ENCODE data around the gene UBE2E1.
A peak's percentile ranks its signal among the peaks of the same experiment; 100 is the strongest.

The UBE2E1 gene

DNA sequence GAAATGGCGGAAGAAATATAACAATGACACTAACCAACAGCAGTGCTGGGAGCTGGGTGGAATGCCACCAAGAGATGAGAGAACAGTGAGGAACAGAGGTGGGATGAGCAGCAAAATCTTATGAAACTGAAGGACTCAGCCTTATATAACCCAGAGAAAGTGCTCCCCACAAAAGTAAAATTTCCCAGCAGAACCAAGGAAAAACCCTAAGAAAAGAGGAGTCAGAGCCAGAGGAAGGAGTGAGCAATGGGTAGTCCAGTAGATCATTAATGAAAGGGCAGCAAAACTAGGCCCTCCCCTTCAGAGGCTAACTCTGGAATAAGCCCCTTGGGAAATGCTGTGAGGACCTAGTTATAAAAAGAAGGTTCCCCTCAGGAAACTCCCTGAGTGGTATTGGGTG lies 24.7 kb upstream of the UBE2E1 start:
- no peak overlapping the region for H3K27ac Mint-ChIP-seq
- no peak overlapping the region for H3K4me3 Mint-ChIP-seq
- DNase-seq (ENCODE audit: low spot score in 2 of 2): no peak
- no peak for ATAC-seq
- no peaks in the 10 kb centered on the region for H3K9me3 Mint-ChIP-seq
- no peaks in the 10 kb centered on the region for H3K36me3 Mint-ChIP-seq
- H3K4me1 Mint-ChIP-seq: no peaks in the 10 kb centered on the region

DNA sequence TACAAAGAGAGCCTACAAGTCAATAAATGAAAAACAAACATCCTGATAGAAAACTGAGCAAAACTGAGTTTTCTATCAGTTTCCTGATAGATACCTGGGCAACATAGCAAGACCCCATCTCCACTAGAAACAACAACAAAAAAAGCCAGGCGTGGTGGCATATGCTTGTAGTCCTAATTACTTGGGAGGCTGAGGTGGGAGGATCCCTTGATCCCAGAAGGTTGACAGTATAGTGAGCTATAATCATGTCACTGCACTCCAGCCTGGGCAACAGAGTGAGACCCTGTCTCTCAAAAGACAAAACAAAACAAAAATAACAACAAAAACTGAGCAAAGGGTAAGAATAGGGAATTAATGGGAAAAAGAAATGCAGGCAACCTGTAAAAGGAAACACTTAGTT lies 23.9 kb upstream of the UBE2E1 start:
- Mint-ChIP-seq H3K36me3 (no peaks in the 10 kb centered on the region), H3K4me1 (no peaks in the 10 kb centered on the region), H3K9me3 (no peaks in the 10 kb centered on the region), H3K27ac (no peak overlapping the region), H3K4me3 (no peak overlapping the region)
- DNase-seq (ENCODE audit: low spot score in 2 of 2): no peak
- no peak for ATAC-seq

DNA sequence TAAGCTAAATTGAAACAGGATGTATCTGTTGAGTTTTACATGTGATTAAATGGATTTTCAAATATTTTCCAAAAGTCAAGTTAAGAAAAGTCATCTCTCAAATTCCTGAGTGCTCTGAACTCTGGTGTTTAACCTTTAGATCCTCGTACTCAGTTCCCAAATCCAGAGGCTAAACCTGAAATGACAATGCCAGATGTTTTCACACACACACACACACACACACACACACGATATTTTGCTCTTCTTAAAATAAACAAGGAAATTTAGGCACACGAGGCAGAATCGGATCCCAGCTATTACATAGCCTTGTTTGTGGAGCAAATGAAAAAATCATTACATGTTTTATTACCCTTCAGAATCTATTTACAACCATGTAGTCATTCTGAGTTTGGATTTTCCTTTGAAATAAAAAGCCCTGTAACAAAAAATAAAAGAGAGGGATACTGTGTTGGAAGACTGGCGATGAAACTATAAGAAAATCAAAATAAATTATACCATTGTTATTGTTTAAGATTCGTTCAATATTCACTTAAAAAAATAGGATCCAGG lies 20.6 kb upstream of the UBE2E1 start:
- no peak overlapping the region for H3K27ac Mint-ChIP-seq
- no peak overlapping the region for H3K4me3 Mint-ChIP-seq
- no peaks in the 10 kb centered on the region for H3K9me3 Mint-ChIP-seq

DNA sequence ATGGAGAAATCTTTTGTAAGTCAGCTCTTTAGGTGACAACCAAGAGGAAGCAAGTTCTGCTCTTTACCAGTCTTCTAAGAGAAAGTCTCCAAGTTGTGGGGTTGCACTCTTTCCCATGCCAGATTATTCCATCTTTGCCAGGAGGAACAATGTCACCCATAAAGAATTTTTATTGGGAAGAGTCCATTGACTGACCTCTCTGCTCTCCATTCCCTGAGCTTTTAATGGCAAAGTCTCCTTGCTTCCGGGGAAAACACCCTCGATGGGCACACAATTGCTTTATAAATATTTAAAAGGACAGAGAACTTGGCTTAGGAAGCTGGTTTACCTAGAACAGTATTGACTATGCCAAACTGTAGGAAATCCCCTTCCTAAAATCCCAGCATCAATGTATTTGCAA lies 19.9 kb upstream of the UBE2E1 start:
- H3K36me3 Mint-ChIP-seq: no peaks in the 10 kb centered on the region
- no peaks in the 10 kb centered on the region for H3K4me1 Mint-ChIP-seq
- no peak for ATAC-seq
- H3K9me3 Mint-ChIP-seq: no peaks in the 10 kb centered on the region
- H3K27ac Mint-ChIP-seq: no peak overlapping the region
- H3K4me3 Mint-ChIP-seq: no peak overlapping the region
- no peak for DNase-seq (ENCODE audit: low spot score in 2 of 2)

More for the DNA sequence above, 20.6 kb upstream of the UBE2E1 start:
- ATAC-seq (no peak), DNase-seq (ENCODE audit: low spot score in 2 of 2) (no peak)
- H3K4me1 Mint-ChIP-seq: no peaks in the 10 kb centered on the region
- H3K36me3 Mint-ChIP-seq: no peaks in the 10 kb centered on the region

DNA sequence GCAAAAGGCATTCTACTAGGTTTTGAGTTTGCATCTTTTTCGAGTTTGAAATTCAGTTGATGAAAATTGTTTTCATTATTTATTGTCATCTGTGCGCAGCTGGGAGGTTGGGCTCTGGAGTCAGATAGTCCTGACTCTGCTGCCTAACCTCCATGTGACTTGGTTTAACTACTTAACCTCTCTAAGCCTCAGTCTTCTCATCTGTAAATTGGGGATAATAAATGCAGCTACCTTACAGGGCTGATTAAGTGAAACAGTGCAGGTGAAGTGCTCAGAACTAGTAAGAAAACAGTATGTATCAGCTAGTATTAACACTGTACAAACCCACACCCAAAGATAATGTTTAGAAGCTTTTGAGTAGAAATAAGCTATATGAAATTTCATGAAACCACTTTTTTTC lies 14.1 kb upstream of the UBE2E1 start:
- Mint-ChIP-seq H3K4me1 (no peaks in the 10 kb centered on the region), H3K4me3 (no peak overlapping the region), H3K36me3 (no peaks in the 10 kb centered on the region), H3K9me3 (no peaks in the 10 kb centered on the region), H3K27ac (no peak overlapping the region)
- DNase-seq (ENCODE audit: low spot score in 2 of 2) (no peak), ATAC-seq (no peak)

DNA sequence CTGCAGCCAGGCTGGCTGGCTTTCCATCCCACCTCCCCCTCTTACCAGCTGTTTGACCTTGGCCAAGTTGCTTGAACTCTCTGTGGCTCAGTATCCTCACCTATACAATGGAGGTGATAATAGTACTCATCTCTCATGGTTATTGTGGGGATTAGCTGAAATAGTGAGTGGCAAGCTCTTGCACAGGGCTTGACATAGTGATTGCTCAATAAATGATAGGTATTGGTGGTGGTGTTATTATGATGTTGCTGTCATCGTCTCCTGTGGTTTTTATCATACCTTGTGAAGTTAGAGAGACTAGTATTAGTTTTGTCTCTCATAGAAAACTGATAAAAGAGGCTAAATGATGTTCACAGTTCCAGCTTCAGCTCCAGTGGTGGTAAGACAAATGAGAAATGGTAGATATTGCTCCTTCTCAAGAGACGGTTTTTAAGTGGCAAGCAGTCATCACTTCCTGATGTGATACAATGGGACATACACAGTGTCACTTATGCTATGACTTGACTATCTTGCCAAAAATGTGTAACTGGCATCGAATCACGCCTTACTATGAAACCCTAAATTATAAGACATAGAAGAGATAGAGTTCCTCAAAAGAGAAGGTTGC lies 12.1 kb upstream of the UBE2E1 start:
- Mint-ChIP-seq H3K4me3 (no peak overlapping the region), H3K4me1 (no peaks in the 10 kb centered on the region), H3K36me3 (no peaks in the 10 kb centered on the region), H3K27ac (no peak overlapping the region), H3K9me3 (no peaks in the 10 kb centered on the region)
- peak; percentile 82 for ATAC-seq
- DNase-seq (ENCODE audit: low spot score in 2 of 2): no peak

DNA sequence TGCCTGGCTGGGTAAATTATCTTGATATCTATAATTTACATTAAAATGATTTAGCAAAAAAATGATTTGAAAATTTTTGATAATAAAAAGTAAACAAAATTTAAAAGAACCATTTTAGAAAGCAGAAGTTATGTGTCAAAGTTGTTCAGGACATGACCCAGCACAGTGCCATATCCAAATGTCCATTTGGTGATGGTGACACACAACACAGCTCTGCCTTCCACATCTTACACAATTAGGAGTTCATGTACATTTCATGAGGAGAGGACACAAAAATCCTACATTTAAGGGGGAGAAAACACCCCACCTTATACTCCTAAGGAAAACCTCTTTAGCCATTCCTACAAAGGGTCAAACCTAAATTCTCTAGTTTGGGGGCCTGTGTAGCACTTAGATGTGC lies 10.7 kb upstream of the UBE2E1 start:
- ATAC-seq (no peak), DNase-seq (ENCODE audit: low spot score in 2 of 2) (no peak)
- Mint-ChIP-seq H3K4me1 (no peaks in the 10 kb centered on the region), H3K9me3 (no peaks in the 10 kb centered on the region), H3K27ac (no peak overlapping the region), H3K36me3 (no peaks in the 10 kb centered on the region), H3K4me3 (no peak overlapping the region)

DNA sequence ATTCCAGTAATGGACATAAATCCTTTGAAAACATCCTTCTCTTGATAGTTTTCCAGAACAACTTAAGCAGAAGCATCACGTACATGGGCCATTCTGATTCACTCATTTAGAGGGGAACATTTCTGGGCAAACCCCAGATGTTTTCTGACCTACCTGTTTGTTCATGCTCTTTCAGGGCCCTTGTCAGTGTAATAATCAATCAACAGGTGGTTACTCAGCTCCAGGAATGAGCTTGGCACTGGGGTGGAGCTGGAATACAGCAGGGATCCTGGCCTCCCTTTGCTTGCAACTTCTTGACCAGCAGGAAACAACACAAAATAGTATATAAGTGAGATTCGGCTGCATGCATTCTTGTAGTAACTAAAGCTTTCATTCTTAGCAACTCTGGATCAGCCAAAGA lies 9.2 kb upstream of the UBE2E1 start:
- ATAC-seq (no peak), DNase-seq (ENCODE audit: low spot score in 2 of 2) (no peak)
- Mint-ChIP-seq H3K4me1 (no peaks in the 10 kb centered on the region), H3K9me3 (no peaks in the 10 kb centered on the region), H3K27ac (no peak overlapping the region), H3K4me3 (no peak overlapping the region), H3K36me3 (no peaks in the 10 kb centered on the region)

DNA sequence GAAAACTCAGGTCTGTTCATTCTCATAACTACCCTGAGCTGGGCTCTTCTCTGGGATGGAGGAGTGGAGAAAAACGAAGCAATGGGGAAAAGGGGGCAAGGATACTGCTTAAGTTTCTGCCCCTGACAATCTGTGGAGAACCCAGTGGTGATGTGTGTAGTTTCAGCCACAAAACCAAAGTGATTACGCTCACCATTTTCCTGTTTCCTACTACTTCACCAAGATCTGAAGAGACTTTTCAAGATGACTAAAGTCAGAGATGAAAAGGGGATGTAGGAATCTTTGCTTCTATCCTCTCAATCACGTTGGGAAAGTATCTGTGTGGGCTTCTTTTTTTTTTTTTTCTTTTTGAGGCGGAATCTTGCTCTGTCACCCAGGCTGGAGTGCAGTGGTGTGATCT lies 8.3 kb upstream of the UBE2E1 start:
- Mint-ChIP-seq H3K4me3 (no peak overlapping the region), H3K27ac (no peak overlapping the region), H3K36me3 (no peaks in the 10 kb centered on the region), H3K9me3 (no peaks in the 10 kb centered on the region), H3K4me1 (no peaks in the 10 kb centered on the region)
- no peak for DNase-seq (ENCODE audit: low spot score in 2 of 2)
- ATAC-seq: peak; percentile 76

DNA sequence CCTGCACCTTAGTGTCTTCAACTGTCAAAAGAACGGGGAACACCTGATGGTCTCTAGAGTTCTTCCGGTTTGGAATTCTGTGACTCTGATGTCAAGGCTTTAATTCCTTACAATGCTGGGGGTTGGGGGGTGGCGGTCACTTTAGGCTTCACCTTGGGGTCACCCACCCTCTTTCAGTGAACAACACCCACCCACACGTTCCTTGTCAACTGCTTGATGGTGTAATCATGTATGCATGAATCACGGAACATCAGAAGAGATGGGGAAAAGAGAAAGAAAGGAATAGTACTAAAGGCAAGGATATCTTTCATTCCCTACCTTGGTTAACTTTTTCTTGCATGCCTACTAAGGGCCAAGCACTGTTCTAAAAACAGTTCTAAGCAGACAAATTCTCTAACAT lies 7.3 kb upstream of the UBE2E1 start:
- ATAC-seq: no peak
- no peaks in the 10 kb centered on the region for H3K4me1 Mint-ChIP-seq
- H3K36me3 Mint-ChIP-seq: no peaks in the 10 kb centered on the region

DNA sequence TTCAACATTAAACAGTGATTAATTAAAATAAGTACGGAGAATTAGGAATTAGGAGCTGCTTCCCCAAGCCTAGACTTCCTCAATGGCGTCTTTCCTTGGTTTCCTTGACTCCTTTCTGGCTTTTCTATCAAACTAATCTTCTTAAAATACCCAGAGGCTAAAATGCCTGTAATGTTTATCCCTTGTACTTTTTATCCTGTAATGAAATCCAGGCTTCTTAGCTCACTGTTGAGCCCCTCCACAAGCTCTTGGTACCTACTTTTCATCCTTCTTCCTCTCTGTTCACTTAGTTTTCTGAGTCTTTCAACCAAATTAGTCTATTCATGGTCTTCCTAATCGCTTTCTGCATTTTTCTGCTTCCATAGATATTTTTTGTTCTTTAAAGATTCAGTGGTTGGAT lies 6.9 kb upstream of the UBE2E1 start:
- H3K4me1 Mint-ChIP-seq: no peaks in the 10 kb centered on the region
- ATAC-seq (no peak), DNase-seq (ENCODE audit: low spot score in 2 of 2) (no peak)
- H3K9me3 Mint-ChIP-seq: no peaks in the 10 kb centered on the region
- no peaks in the 10 kb centered on the region for H3K36me3 Mint-ChIP-seq
- no peak overlapping the region for H3K4me3 Mint-ChIP-seq
- no peak overlapping the region for H3K27ac Mint-ChIP-seq

More for the DNA sequence above, 7.3 kb upstream of the UBE2E1 start:
- Mint-ChIP-seq H3K9me3 (no peaks in the 10 kb centered on the region), H3K27ac (no peak overlapping the region), H3K4me3 (no peak overlapping the region)
- DNase-seq (ENCODE audit: low spot score in 2 of 2): no peak

DNA sequence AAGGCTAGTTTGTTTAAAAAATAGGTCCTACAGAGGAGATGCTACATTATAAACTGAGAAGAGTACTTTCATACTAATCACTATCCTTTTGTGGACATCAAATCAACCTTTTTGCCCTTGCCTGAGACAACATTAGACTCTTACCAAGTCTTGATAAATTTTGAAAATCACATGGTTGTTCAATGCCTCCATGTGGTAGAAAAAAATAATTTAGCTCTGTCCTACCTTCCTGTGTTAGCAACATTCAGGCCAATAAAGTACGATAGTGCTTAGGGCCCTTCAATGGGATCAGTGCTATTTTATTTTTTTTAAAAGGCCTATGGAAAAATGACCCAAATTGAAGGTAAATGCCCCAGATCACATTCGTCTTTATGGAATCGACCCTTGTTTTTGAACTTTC lies 5.0 kb upstream of the UBE2E1 start:
- no peaks in the 10 kb centered on the region for H3K9me3 Mint-ChIP-seq
- H3K4me3 Mint-ChIP-seq: no peak overlapping the region
- ATAC-seq (no peak), DNase-seq (ENCODE audit: low spot score in 2 of 2) (no peak)
- peaks cover 5% of the 10 kb centered on the region for H3K36me3 Mint-ChIP-seq
- H3K4me1 Mint-ChIP-seq: peaks cover 6% of the 10 kb centered on the region
- no peak overlapping the region for H3K27ac Mint-ChIP-seq

DNA sequence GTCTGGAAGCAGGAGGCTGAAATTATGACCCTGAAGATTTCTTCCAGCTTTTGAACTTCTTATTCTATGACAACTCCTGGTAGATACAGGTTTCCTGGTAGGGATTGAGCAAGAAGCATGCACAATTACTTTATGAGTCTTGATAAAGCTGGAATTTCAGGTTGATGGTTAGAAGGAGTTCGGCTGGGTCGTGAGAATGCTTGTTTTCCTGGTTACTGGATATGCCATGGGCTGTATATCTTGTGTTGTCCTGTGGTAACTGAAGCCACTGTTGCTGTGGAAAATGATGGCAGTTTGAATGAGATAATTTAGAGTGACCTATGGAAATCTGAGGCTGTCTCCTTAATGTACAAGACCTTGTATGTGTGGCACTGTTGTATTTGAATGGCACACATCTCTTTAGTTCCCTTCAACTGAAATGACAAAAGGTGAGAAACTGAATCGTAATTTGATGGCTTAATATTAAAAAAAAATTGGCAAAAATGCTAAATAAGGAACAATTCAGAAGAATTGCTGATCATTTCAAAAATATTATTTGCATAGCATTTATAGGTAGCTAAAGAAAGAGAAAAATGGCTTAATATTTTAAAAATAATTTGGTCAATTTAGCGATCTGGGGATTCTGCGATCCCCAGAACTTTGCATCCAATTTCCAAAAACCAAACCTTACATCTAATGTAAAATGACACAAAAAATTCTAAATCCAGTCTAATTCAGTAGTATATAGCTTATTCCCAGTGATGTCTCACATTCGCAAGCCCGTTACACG lies 1.1 kb upstream of the UBE2E1 start:
- DNase-seq (ENCODE audit: low spot score in 2 of 2) (no peak), ATAC-seq (no peak)
- Mint-ChIP-seq H3K27ac (no peak overlapping the region), H3K9me3 (no peaks in the 10 kb centered on the region), H3K4me1 (peaks cover 36% of the 10 kb centered on the region), H3K4me3 (peak overlapping the region; percentile 82), H3K36me3 (peaks cover 27% of the 10 kb centered on the region)

DNA sequence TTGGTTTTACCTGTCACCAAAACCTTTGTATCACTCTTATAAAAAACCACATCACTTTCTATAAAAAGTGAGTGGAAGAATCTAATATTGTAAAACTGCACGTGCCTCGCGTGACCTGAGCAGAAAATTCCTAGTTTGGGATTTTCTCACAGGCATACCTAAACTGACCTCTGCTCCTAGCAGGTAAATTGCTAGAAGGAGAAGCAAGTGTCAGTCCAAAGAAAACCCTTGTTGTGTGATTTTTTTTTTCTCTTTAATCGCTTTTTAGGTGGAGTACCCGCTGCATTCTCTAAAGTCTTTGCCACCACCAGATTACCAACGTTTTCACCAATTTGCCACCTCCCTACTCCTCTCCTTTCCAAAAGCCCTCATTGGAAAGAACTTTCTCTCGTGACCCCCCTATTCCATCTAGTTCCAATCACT lies 534 bp upstream of the UBE2E1 start:
- Mint-ChIP-seq H3K9me3 (no peaks in the 10 kb centered on the region), H3K27ac (peak overlapping the region; percentile 96), H3K36me3 (peaks cover 27% of the 10 kb centered on the region), H3K4me3 (peak overlapping the region; percentile 82), H3K4me1 (peaks cover 42% of the 10 kb centered on the region)
- ATAC-seq (no peak), DNase-seq (ENCODE audit: low spot score in 2 of 2) (no peak)

DNA sequence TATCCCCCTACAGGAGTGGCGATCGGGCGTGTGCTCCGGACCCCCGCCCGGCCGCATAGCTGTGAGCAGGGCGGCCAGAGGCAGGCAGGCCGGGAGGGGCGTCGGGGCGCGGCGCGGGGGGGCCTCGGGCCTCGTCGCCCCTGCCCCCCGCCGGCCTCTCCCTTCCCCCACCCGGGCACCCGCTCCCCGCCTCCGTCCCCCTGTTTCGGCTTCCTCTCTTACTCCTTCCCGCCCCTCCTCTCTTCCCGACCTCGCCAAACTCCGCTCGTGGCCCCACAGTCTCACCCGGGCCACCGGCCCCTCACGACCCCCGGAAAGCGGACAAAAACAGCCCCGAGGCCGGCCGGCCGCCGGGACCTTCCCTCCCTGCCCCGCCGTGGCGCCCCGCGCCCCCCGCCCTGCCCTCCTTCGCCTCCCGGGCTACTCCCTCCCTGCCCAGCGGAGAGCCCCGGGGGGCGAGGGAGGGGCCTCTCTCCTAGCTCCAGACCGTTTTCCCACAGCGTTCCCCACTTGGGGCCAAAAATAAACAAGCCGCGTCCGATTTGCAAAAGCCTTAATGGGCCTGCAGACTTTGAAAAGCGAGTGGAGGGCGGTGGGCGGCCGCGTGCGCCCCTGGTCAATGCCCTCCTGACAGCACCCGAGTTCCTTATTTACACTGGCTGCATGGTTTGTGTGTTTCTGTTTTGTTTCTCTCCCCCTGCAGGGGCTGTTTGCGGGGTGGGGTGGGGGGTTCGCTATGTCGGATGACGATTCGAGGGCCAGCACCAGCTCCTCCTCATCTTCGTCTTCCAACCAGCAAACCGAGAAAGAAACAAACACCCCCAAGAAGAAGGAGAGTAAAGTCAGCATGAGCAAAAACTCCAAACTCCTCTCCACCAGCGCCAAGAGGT lies 1.0 kb downstream of the UBE2E1 start:
- Mint-ChIP-seq H3K4me1 (peaks cover 46% of the 10 kb centered on the region), H3K27ac (peak overlapping the region; percentile 91), H3K36me3 (peaks cover 36% of the 10 kb centered on the region), H3K9me3 (no peaks in the 10 kb centered on the region), H3K4me3 (peak overlapping the region; percentile 82)
- ATAC-seq (no peak), DNase-seq (ENCODE audit: low spot score in 2 of 2) (no peak)
